ENCODE measurements around the gene HNRNPL.
A peak's percentile ranks its signal among the peaks of the same experiment; 100 is the strongest.
"Not testable (repeated sequence)": the region's sequence is repeated elsewhere in the genome, so short reads cannot be mapped to it uniquely, and the experiment has no call there.

The HNRNPL gene

GRCh38 chr19:38849860-38850435 lies at the start of gene HNRNPL:
Gene HNRNPL, minus strand, starts transcription at chr19:38849986. Its CDS starts 20 bp downstream, at chr19:38849966.
- peak in 1 of 2 experiments; percentile 100 for DNase-seq (ENCODE audit: low read depth in 2 of 2)

- DNase-seq (ENCODE audit: low read depth in 2 of 2), result no peak
Measured at GRCh38 chr19:38898788-38899446, 49.1 kb upstream of the HNRNPL start.

- no peak for DNase-seq (ENCODE audit: low read depth in 2 of 2)
Measured at GRCh38 chr19:38894968-38895367, 45.2 kb upstream of the HNRNPL start.

GRCh38 chr19:38893341-38893771 lies 43.6 kb upstream of the HNRNPL start:
- DNase-seq (ENCODE audit: low read depth in 2 of 2), result no peak

GRCh38 chr19:38892841-38893240 lies 43.1 kb upstream of the HNRNPL start:
- no peak for DNase-seq (ENCODE audit: low read depth in 2 of 2)

- DNase-seq (ENCODE audit: low read depth in 2 of 2), result no peak
Measured at GRCh38 chr19:38891771-38892170, 42.0 kb upstream of the HNRNPL start.

- DNase-seq (ENCODE audit: low read depth in 2 of 2), result no peak
Measured at GRCh38 chr19:38890686-38891085, 40.9 kb upstream of the HNRNPL start.

- DNase-seq (ENCODE audit: low read depth in 2 of 2), result no peak
Measured at GRCh38 chr19:38889803-38890202, 40.0 kb upstream of the HNRNPL start.

- DNase-seq (ENCODE audit: low read depth in 2 of 2), result no peak
Measured at GRCh38 chr19:38888876-38889275, 39.1 kb upstream of the HNRNPL start.

- not testable (repeated sequence) for DNase-seq (ENCODE audit: low read depth in 2 of 2)
Measured at GRCh38 chr19:38884691-38885090, 34.9 kb upstream of the HNRNPL start.

GRCh38 chr19:38883286-38883685 lies 33.5 kb upstream of the HNRNPL start:
- DNase-seq (ENCODE audit: low read depth in 2 of 2), result no peak

GRCh38 chr19:38880882-38881609 lies 31.3 kb upstream of the HNRNPL start:
- no peak for DNase-seq (ENCODE audit: low read depth in 2 of 2)

- no peak for DNase-seq (ENCODE audit: low read depth in 2 of 2)
Measured at GRCh38 chr19:38880076-38880881, 30.5 kb upstream of the HNRNPL start.

- no peak for DNase-seq (ENCODE audit: low read depth in 2 of 2)
Measured at GRCh38 chr19:38879400-38879751, 29.6 kb upstream of the HNRNPL start.

GRCh38 chr19:38878575-38879399 lies 29.0 kb upstream of the HNRNPL start:
- no peak for DNase-seq (ENCODE audit: low read depth in 2 of 2)

GRCh38 chr19:38877781-38878574 lies 28.2 kb upstream of the HNRNPL start, which contains the start of gene RINL:
Gene RINL, minus strand, starts transcription at chr19:38878275. Its CDS starts 1,533 bp downstream, at chr19:38876742.
- no peak for DNase-seq (ENCODE audit: low read depth in 2 of 2)

- no peak for DNase-seq (ENCODE audit: low read depth in 2 of 2)
Measured at GRCh38 chr19:38875656-38876395, 26.0 kb upstream of the HNRNPL start.

GRCh38 chr19:38873400-38873799 lies 23.6 kb upstream of the HNRNPL start:
- DNase-seq (ENCODE audit: low read depth in 2 of 2), result not testable (repeated sequence)

GRCh38 chr19:38870612-38871011 lies 20.8 kb upstream of the HNRNPL start:
- DNase-seq (ENCODE audit: low read depth in 2 of 2), result no peak

All from fibroblast of skin of left quadriceps (primary cell).